HepG2 (cell line): ENCODE data around the gene KMT2D. TPM values are rescaled to one million over a fixed set of nuclear protein-coding genes. Genes with fewer than 3 reads are reported as not detected.

ENCODE experiments used
- ARNTL ChIP-seq: sonication (generic); formaldehyde crosslinking; IDR thresholded peaks from 2 replicates; pipeline ENCODE4 v1.4.0; 2020; ENCODE audit warnings: mild to moderate bottlenecking, missing genetic modification reagents
- HNRNPUL1 ChIP-seq: fragments of 200-400 bp; formaldehyde crosslinking; IDR thresholded peaks from 2 replicates; pipeline ENCODE4 v1.6.1; 2017; ENCODE audit warnings: low read depth, mild to moderate bottlenecking, low read length, moderate library complexity
- KLF16 ChIP-seq, 2 experiments: sonication (generic) in 1 of 2; formaldehyde crosslinking in 1 of 2; IDR thresholded peaks; 2 replicates each; pipeline versions ENCODE4 v1.6.1 to v1.8.0; 2016 to 2023; ENCODE audit warnings: missing genetic modification reagents in 2 of 2, missing compliant biosample characterization in 1 of 2
- LRRFIP1 ChIP-seq: sonication (generic); formaldehyde crosslinking; conservative IDR thresholded peaks from 2 replicates; pipeline ENCODE4 v1.4.0; 2020; ENCODE audit warnings: missing genetic modification reagents
- MAFK ChIP-seq, 2 experiments: IDR thresholded peaks in 1 of 2; conservative IDR thresholded peaks in 1 of 2; 2 replicates each; pipeline ENCODE4 v1.6.1; 2011; ENCODE audit warnings: improper control_type of control experiment in 2 of 2, low read length in 2 of 2
- MAX ChIP-seq: IDR thresholded peaks from 2 replicates; pipeline ENCODE4 v1.6.1; 2012; ENCODE audit warnings: inconsistent platforms
- MBNL3 ChIP-seq: fragments of 250-450 bp; sonication (Bioruptor Pico); conservative IDR thresholded peaks from 2 replicates; pipeline ENCODE4 v1.8.0; 2022; ENCODE audit warnings: mild to moderate bottlenecking, inconsistent platforms
- MIER3 ChIP-seq: IDR thresholded peaks from 2 replicates; pipeline ENCODE4 v1.6.1; 2016; ENCODE audit warnings: missing compliant biosample characterization, borderline replicate concordance
- PCBP2 ChIP-seq: fragments of 200-400 bp; formaldehyde crosslinking; optimal IDR thresholded peaks from 2 replicates; pipeline ENCODE3; 2018; ENCODE audit warnings: low read length, low read depth; ENCODE audit not compliant: poor library complexity, severe bottlenecking
- PTBP1 ChIP-seq: fragments of 200-400 bp; formaldehyde crosslinking; IDR thresholded peaks from 2 replicates; pipeline ENCODE4 v1.6.1; 2018; ENCODE audit warnings: low read length, low read depth; ENCODE audit not compliant: poor library complexity, severe bottlenecking
- SIX1 ChIP-seq: sonication (generic); formaldehyde crosslinking; IDR thresholded peaks from 2 replicates; pipeline ENCODE4 v1.4.0; 2020; ENCODE audit warnings: missing genetic modification reagents, borderline replicate concordance
- THYN1 ChIP-seq: sonication (generic); formaldehyde crosslinking; IDR thresholded peaks from 2 replicates; pipeline ENCODE4 v1.8.1; 2023; ENCODE audit warnings: low read depth, mild to moderate bottlenecking, moderate library complexity, missing genetic modification reagents, borderline replicate concordance
- ZBTB7B ChIP-seq: sonication (generic); formaldehyde crosslinking; IDR thresholded peaks from 2 replicates; pipeline ENCODE4 v1.4.0; 2020; ENCODE audit warnings: missing genetic modification reagents
- ZNF549 ChIP-seq: sonication (generic); formaldehyde crosslinking; IDR thresholded peaks from 2 replicates; pipeline ENCODE4 v1.5.0; 2020; ENCODE audit warnings: missing genetic modification reagents
- ZNF678 ChIP-seq: sonication (generic); formaldehyde crosslinking; IDR thresholded peaks from 2 replicates; pipeline ENCODE4 v1.4.0; 2020; ENCODE audit warnings: mild to moderate bottlenecking, missing genetic modification reagents
- ZNF704 ChIP-seq: sonication (generic); formaldehyde crosslinking; IDR thresholded peaks from 2 replicates; pipeline ENCODE4 v1.8.1; 2023; ENCODE audit warnings: mild to moderate bottlenecking, inconsistent platforms, moderate library complexity, missing genetic modification reagents, borderline replicate concordance
- ZNF75D ChIP-seq: sonication (generic); formaldehyde crosslinking; IDR thresholded peaks from 2 replicates; pipeline ENCODE4 v1.8.1; 2023; ENCODE audit warnings: missing genetic modification reagents, mild to moderate bottlenecking, borderline replicate concordance
- ZNF772 ChIP-seq: sonication (generic); formaldehyde crosslinking; IDR thresholded peaks from 2 replicates; pipeline ENCODE4 v1.5.0; 2020; ENCODE audit warnings: mild to moderate bottlenecking, missing genetic modification reagents
- ZNF780A ChIP-seq: sonication (generic); formaldehyde crosslinking; IDR thresholded peaks from 2 replicates; pipeline ENCODE4 v1.8.0; 2022; ENCODE audit warnings: mild to moderate bottlenecking, missing genetic modification reagents, moderate library complexity
- ZNF781 ChIP-seq: sonication (generic); formaldehyde crosslinking; IDR thresholded peaks from 2 replicates; pipeline ENCODE4 v1.5.1; 2020; ENCODE audit warnings: borderline replicate concordance, mild to moderate bottlenecking, missing genetic modification reagents; ENCODE audit errors: not compliant biosample characterization
- ZNF784 ChIP-seq: sonication (generic); formaldehyde crosslinking; IDR thresholded peaks from 2 replicates; pipeline ENCODE4 v1.5.1; 2020; ENCODE audit warnings: missing genetic modification reagents, mild to moderate bottlenecking, borderline replicate concordance
- ZNF839 ChIP-seq: sonication (generic); formaldehyde crosslinking; IDR thresholded peaks from 2 replicates; pipeline ENCODE4 v1.4.0; 2020; ENCODE audit warnings: missing genetic modification reagents, mild to moderate bottlenecking, borderline replicate concordance
- polyA plus RNA-seq, 8 experiments: library from polyadenylated mRNA; depleted of rRNA in 3 of 8; stranded (reverse) in 7 of 8; unstranded in 1 of 8; fragments of >200 nt; fragmentation: Illumina TruSeq in 4 of 8; extraction: Trizol in 4 of 8; gene quantifications; 2 replicates each; pipeline versions ENCODE4 v1.2.1 to v1.2.3, GENCODE V29; 2011 to 2016; ENCODE audit warnings: low read depth in 4 of 8, missing spikeins in 1 of 8, mixed read lengths in 1 of 8; ENCODE audit not compliant: insufficient read depth in 1 of 8
- total RNA-seq, 5 experiments: library from RNA; depleted of rRNA; stranded (reverse); fragments of >200 nt; fragmentation: Illumina TruSeq; extraction: Trizol; gene quantifications; 2 replicates each; pipeline ENCODE4 v1.2.3, GENCODE V29; 2016; ENCODE audit warnings: low read depth in 1 of 5

KMT2D gene
- total and polyA plus RNA-seq, 2 of the 13 experiments (the other 11 are each of a cell fraction or from before 2014, with no cell fraction given), result 8.1 to 10.4 TPM

- TF ChIP-seq MAFK (conservative IDR thresholded peaks at IDR 0.05 in 1 of 2, IDR thresholded peaks at IDR 0.05 in 1 of 2; ENCODE audit: low read length in 2 of 2) (no peak; a peak in 1 of 4 replicates), ZNF704 (CRISPR knock-in tag) (peak; percentile 67; the same call in 1 of the 2 replicates), THYN1 (CRISPR knock-in tag) (0 out of 2 replicates have a peak, but pooled peaks have one; percentile 10), MBNL3 (no peak), HNRNPUL1 (no peak), ZNF549 (CRISPR knock-in tag) (no peak), ZNF781 (CRISPR knock-in tag) (peak; percentile 92), ZNF678 (CRISPR knock-in tag) (0 out of 2 replicates have a peak, but pooled peaks have one; percentile 51), MIER3 (CRISPR knock-in tag) (peak; percentile 51; the same call in 1 of the 2 replicates), MAX (peak; percentile 98), ZNF75D (CRISPR knock-in tag) (peak; percentile 82; the same call in 1 of the 2 replicates), ZBTB7B (CRISPR knock-in tag) (peak; percentile 88), PTBP1 (peak; percentile 16), SIX1 (CRISPR knock-in tag) (peak; percentile 32; the same call in 1 of the 2 replicates), ZNF839 (CRISPR knock-in tag) (peak; percentile 75; the same call in 1 of the 2 replicates), ZNF780A (peak; percentile 90; the same call in 1 of the 2 replicates), PCBP2 (peak; percentile 20), ZNF772 (CRISPR knock-in tag) (peak; percentile 94; the same call in 1 of the 2 replicates), LRRFIP1 (CRISPR knock-in tag) (no peak), KLF16 (CRISPR knock-in tag; IDR thresholded peaks at IDR 0.05) (peak in 1 of 2 experiments; percentile 94; a peak in 2 of 4 replicates), ZNF784 (CRISPR knock-in tag) (peak; percentile 79; the same call in 1 of the 2 replicates), ARNTL (CRISPR knock-in tag) (peak; percentile 71)
Measured at GRCh38 chr12:49060237-49061156, at the start of gene KMT2D (continued).
